A673 (cell line): ENCODE data around the gene SCAF1.

Experiments used
- CTCF ChIP-seq: fragments of 300-800, 200-600 bp; sonication (generic); conservative IDR thresholded peaks from 2 replicates; pipeline ENCODE4 v1.5.1; 2017; ENCODE audit warnings: low read depth, mild to moderate bottlenecking, antibody characterized with exemption, low read length, moderate library complexity, mixed read lengths
- EZH2 ChIP-seq: fragments of 200-600 bp; sonication (generic); IDR thresholded peaks from 2 replicates; pipeline ENCODE4 v1.6.1; 2017; ENCODE audit warnings: borderline replicate concordance, low read depth, mild to moderate bottlenecking, mixed read lengths, antibody characterized with exemption, low read length; ENCODE audit not compliant: poor library complexity, severe bottlenecking

GRCh38 chr19:49676136-49676783, 34.3 kb downstream of the SCAF1 start:
- no peak for TF ChIP-seq CTCF
- TF ChIP-seq EZH2 = no peak
